Measurements from ENCODE around the gene URB1. TPM values are rescaled to one million over a fixed set of nuclear protein-coding genes. Genes with fewer than 3 reads are reported as not detected.

URB1 gene
- total and polyA plus RNA-seq, 2 of the 8 experiments (the other 6 are each of a cell fraction or from before 2014, with no cell fraction given): 8.1 to 28.9 TPM

- TF ChIP-seq CHD7 (IDR thresholded peaks at IDR 0.05; ENCODE audit: insufficient replicate concordance, low read length): no peak
- TF ChIP-seq SP1 (IDR thresholded peaks at IDR 0.05; ENCODE audit: low read depth, low read length): no peak
- TF ChIP-seq CTCF (IDR thresholded peaks at IDR 0.05; ENCODE audit: control extremely low read depth in 1 of 3, insufficient read depth in 1 of 3, low read depth in 1 of 3, low read length in 3 of 3): no peak
- TF ChIP-seq CBX8 (IDR thresholded peaks at IDR 0.05; ENCODE audit: borderline replicate concordance, low read depth, low read length): no peak
Measured at GRCh38 chr21:32330784-32331311, 62.0 kb downstream of the URB1 start (continued).
